Measurements from ENCODE around the gene SLC2A11. TPM values are rescaled to one million over a fixed set of nuclear protein-coding genes. Genes with fewer than 3 reads are reported as not detected.

Gene SLC2A11
- total RNA-seq, 1 donor from 2014 or later = 19.6 TPM

GRCh38 chr22:23896166-23896522 is 38.5 kb downstream of the SLC2A11 start:
- Mint-ChIP-seq H3K9me3 (ENCODE audit: unreplicated experiment) (no peaks in the 10 kb centered on the region), H3K36me3 (ENCODE audit: low read depth, unreplicated experiment) (peaks cover 15% of the 10 kb centered on the region), H3K27me3 (ENCODE audit: low read depth, unreplicated experiment) (peaks cover 2% of the 10 kb centered on the region), H3K4me1 (ENCODE audit: low read depth, unreplicated experiment) (peaks cover 25% of the 10 kb centered on the region), H3K4me3 (ENCODE audit: unreplicated experiment) (peak overlapping the region; percentile 93), H3K27ac (ENCODE audit: unreplicated experiment) (peak overlapping the region; percentile 98)
- Histone ChIP-seq H3K9me3 (ENCODE audit: insufficient read depth, low read depth, low read length) (no peaks in the 10 kb centered on the region), H4K20me1 (ENCODE audit: insufficient read depth, low read length) (peaks cover 38% of the 10 kb centered on the region), H3K9ac (ENCODE audit: low read length) (no peak overlapping the region), H3K79me2 (ENCODE audit: insufficient read depth, low read length) (peaks cover 23% of the 10 kb centered on the region), H2AFZ (ENCODE audit: low read depth, low read length) (no peak overlapping the region), H3K27me3 (ENCODE audit: insufficient read depth, low read length) (no peaks in the 10 kb centered on the region), H3K4me2 (ENCODE audit: low read length) (peak overlapping the region; percentile 94), H3K4me3 (ENCODE audit: insufficient read depth, low read depth, low read length) (peak overlapping the region; percentile 75), H3K36me3 (ENCODE audit: insufficient read depth, low read length) (peaks cover 8% of the 10 kb centered on the region), H3K4me1 (ENCODE audit: insufficient read depth, low read length) (peaks cover 18% of the 10 kb centered on the region), H3K27ac (ENCODE audit: low read depth, low read length) (no peak overlapping the region)
- no peak for DNase-seq (ENCODE audit: low read depth)
- TF ChIP-seq, protein P1, sequence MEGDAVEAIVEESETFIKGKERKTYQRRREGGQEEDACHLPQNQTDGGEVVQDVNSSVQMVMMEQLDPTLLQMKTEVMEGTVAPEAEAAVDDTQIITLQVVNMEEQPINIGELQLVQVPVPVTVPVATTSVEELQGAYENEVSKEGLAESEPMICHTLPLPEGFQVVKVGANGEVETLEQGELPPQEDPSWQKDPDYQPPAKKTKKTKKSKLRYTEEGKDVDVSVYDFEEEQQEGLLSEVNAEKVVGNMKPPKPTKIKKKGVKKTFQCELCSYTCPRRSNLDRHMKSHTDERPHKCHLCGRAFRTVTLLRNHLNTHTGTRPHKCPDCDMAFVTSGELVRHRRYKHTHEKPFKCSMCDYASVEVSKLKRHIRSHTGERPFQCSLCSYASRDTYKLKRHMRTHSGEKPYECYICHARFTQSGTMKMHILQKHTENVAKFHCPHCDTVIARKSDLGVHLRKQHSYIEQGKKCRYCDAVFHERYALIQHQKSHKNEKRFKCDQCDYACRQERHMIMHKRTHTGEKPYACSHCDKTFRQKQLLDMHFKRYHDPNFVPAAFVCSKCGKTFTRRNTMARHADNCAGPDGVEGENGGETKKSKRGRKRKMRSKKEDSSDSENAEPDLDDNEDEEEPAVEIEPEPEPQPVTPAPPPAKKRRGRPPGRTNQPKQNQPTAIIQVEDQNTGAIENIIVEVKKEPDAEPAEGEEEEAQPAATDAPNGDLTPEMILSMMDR (IDR thresholded peaks at IDR 0.05; ENCODE audit: insufficient read depth, low read depth, low read length) = no peak
- TF ChIP-seq EZH2 (IDR thresholded peaks at IDR 0.05; ENCODE audit: insufficient read depth, low read length) = no peak
- FAIRE-seq = no peak

DNA sequence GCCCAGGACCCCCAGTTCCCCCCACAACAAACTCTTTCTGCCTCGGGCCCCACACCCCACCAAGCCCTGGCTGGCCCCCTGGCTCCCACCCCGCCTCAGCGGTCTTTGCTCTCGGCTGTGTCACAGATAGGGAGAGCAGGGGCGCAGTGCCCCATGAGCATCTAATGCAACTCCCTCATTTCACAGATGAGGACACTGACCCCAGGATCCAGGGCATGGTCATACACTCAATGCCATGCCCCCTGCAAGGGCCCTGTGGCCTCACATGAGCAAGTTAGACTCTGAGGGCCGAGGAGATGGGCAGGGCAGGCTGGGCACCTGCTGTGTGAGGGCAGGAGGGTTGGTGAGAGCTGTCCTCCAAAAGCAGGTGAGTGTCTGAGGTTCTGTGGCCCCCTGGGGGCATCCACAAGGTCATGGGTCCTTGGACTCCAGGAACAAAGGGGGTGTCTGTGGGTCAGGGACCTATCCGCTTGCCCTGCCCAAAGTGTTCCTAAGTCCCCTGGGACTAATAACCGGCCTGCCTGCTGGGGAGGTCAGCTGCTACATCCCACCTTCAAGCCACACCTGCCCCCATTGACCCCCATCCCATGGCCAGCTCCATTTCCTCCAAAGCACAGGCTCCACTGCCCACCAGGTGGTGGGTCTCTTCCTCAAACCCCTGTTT is 39.0 kb downstream of the SLC2A11 start:
- H3K36me3 ChIP-seq (ENCODE audit: insufficient read depth, low read length) = peaks cover 8% of the 10 kb centered on the region
- H3K36me3 Mint-ChIP-seq (ENCODE audit: low read depth, unreplicated experiment) = peaks cover 15% of the 10 kb centered on the region
- no peak overlapping the region for H3K27ac Mint-ChIP-seq (ENCODE audit: unreplicated experiment)

More for the DNA sequence above, 39.0 kb downstream of the SLC2A11 start:
- peaks cover 2% of the 10 kb centered on the region for H3K27me3 Mint-ChIP-seq (ENCODE audit: low read depth, unreplicated experiment)
- peaks cover 25% of the 10 kb centered on the region for H3K4me1 Mint-ChIP-seq (ENCODE audit: low read depth, unreplicated experiment)
- Histone ChIP-seq H3K9ac (ENCODE audit: low read length) (no peak overlapping the region), H2AFZ (ENCODE audit: low read depth, low read length) (no peak overlapping the region), H3K9me3 (ENCODE audit: insufficient read depth, low read depth, low read length) (no peaks in the 10 kb centered on the region), H4K20me1 (ENCODE audit: insufficient read depth, low read length) (peaks cover 38% of the 10 kb centered on the region), H3K27me3 (ENCODE audit: insufficient read depth, low read length) (no peaks in the 10 kb centered on the region), H3K27ac (ENCODE audit: low read depth, low read length) (no peak overlapping the region), H3K4me3 (ENCODE audit: insufficient read depth, low read depth, low read length) (no peak overlapping the region), H3K4me1 (ENCODE audit: insufficient read depth, low read length) (peaks cover 18% of the 10 kb centered on the region), H3K79me2 (ENCODE audit: insufficient read depth, low read length) (peaks cover 23% of the 10 kb centered on the region), H3K4me2 (ENCODE audit: low read length) (no peak overlapping the region)
- H3K9me3 Mint-ChIP-seq (ENCODE audit: unreplicated experiment) = no peaks in the 10 kb centered on the region
- no peak for DNase-seq (ENCODE audit: low read depth)
- no peak for TF ChIP-seq EZH2 (IDR thresholded peaks at IDR 0.05; ENCODE audit: insufficient read depth, low read length)
- TF ChIP-seq, protein P1 (IDR thresholded peaks at IDR 0.05; ENCODE audit: insufficient read depth, low read depth, low read length) = no peak
- peak overlapping the region; percentile 93 for H3K4me3 Mint-ChIP-seq (ENCODE audit: unreplicated experiment)
- no peak for FAIRE-seq

Measured in astrocyte (in vitro differentiated cells and primary cell).